ENCODE data around the gene FAS. TPM values are rescaled to one million over a fixed set of nuclear protein-coding genes. Genes with fewer than 3 reads are reported as not detected.

Gene FAS
- total RNA-seq, 4 donors from 2014 or later: 9.0 to 58.5 (median 53.6) TPM

DNA sequence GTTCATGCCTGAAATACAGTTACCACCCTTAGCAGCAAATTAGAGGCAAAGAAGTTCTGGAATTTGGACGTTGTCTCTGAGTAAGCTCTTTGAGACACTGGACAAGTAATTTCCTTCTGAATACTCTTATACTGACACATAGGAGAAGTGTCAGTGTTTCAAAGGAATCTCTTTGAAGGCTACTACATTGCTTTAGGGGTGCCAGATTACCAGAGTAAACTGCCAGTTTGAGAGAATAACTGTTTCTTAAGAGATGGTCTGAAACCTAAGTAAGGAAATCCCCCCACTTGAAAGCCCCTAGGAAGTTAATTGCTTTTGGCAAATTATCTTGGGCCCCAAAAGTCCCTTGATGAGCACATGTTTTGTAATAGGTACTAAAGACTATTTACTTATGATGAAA is 3.4 kb downstream of the FAS start:
- peaks cover 12 to 69% (median 49%) of the 10 kb centered on the region in 4 donors for H3K4me1 ChIP-seq
- intact Hi-C loops (cut with DNase I; ENCODE audit: low total_unique reads): loop anchor here (10.0 kb wide), 2 partner anchors 159 to 301 kb away; no protein-coding TSS in a partner anchor
- H3K4me3 ChIP-seq: peak overlapping the region in 1 of 4 donors; percentile 89
- peak overlapping the region; percentile 91 to 97 (median 96) for H3K27ac ChIP-seq
- H3K36me3 ChIP-seq: no peaks in the 10 kb centered on the region
- H3K9me3 ChIP-seq: no peaks in the 10 kb centered on the region
- in situ Hi-C loops (cut with MboI; ENCODE audit: low pct_ligation_motif_present in 1 of 4, low pct_unique_long_range_greater_than_20kb in 1 of 4, low sequenced_read_pairs in 3 of 4): no loop called here
- DNase-seq: no peak
- 17 to 33% methylated on average over 1 of the region's 1 CpG for WGBS, 2 donors (ENCODE audit: low coverage in 1 of 2)
- TF ChIP-seq CTCF (IDR thresholded peaks at IDR 0.05) (no peak), POLR2A (IDR thresholded peaks at IDR 0.05) (no peak), EP300 (IDR thresholded peaks at IDR 0.05; ENCODE audit: low read depth) (no peak), POLR2AphosphoS5 (IDR thresholded peaks at IDR 0.05) (no peak)
- H3K27me3 ChIP-seq: no peaks in the 10 kb centered on the region

DNA sequence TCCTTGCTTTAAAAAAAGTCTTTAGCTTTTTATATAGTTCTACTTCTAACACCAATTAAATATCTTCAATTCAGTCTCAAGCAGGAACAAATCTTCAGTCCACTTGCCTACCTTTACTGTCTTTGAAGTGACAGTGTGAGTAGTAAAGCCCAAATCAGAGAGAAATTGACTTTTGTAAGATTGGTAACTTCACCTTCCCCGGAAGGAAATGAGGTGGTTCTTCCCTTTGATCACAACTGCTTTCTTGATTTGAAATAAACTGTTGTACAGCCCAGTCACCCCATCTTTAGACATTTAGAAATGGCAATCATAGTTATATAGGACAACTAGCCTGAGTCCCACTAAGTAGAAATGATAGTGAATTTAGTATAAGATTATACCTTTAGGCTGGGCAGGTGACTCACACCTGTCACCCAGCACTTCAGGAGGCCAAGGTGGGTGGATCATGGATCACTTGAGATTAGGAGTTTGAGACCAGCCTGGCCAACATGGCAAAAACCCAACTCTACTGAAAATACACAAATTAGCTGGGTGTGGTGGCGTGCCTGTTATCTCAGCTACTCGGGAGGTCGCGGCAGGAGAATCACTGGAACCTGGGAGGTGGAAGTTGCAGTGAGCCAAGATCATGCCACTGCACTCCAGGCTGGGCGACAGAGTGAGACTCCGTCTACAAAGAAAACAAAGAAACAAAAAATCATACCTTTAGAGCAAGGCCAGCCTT is 4.7 kb downstream of the FAS start:
- intact Hi-C loops (cut with DNase I; ENCODE audit: low total_unique reads) (loop anchor here (10.0 kb wide), 2 partner anchors 161 to 299 kb away; no protein-coding TSS in a partner anchor), in situ Hi-C loops (cut with MboI; ENCODE audit: low pct_ligation_motif_present in 1 of 4, low pct_unique_long_range_greater_than_20kb in 1 of 4, low sequenced_read_pairs in 3 of 4) (no loop called here)
- Histone ChIP-seq H3K36me3 (no peaks in the 10 kb centered on the region), H3K27ac (peak overlapping the region; percentile 24 to 97 (median 45)), H3K9me3 (no peaks in the 10 kb centered on the region), H3K4me1 (peaks cover 9 to 57% (median 40%) of the 10 kb centered on the region in 4 donors), H3K4me3 (no peak overlapping the region), H3K27me3 (no peaks in the 10 kb centered on the region)
- DNase-seq: no peak
- WGBS, 2 donors (ENCODE audit: low coverage in 1 of 2): 52 to 54% methylated on average over 7 of the region's 7 CpGs
- TF ChIP-seq CTCF (IDR thresholded peaks at IDR 0.05) (no peak), POLR2AphosphoS5 (IDR thresholded peaks at IDR 0.05) (no peak), POLR2A (IDR thresholded peaks at IDR 0.05) (no peak), EP300 (IDR thresholded peaks at IDR 0.05; ENCODE audit: low read depth) (no peak)

- peaks cover 9 to 71% (median 47%) of the 10 kb centered on the region in 4 donors for H3K4me1 ChIP-seq
- H3K27ac ChIP-seq: peak overlapping the region; percentile 20 to 97 (median 32)
- TF ChIP-seq POLR2A (IDR thresholded peaks at IDR 0.05): no peak
- TF ChIP-seq CTCF (IDR thresholded peaks at IDR 0.05): no peak
- TF ChIP-seq EP300 (IDR thresholded peaks at IDR 0.05; ENCODE audit: low read depth): no peak
- TF ChIP-seq POLR2AphosphoS5 (IDR thresholded peaks at IDR 0.05): no peak
- no peaks in the 10 kb centered on the region for H3K9me3 ChIP-seq
- no peaks in the 10 kb centered on the region for H3K27me3 ChIP-seq
- DNase-seq: no peak
- intact Hi-C loops (cut with DNase I; ENCODE audit: low total_unique reads) (loop anchor here (10.0 kb wide), 2 partner anchors 162 to 298 kb away; no protein-coding TSS in a partner anchor), in situ Hi-C loops (cut with MboI; ENCODE audit: low pct_ligation_motif_present in 1 of 4, low pct_unique_long_range_greater_than_20kb in 1 of 4, low sequenced_read_pairs in 3 of 4) (no loop called here)
- H3K36me3 ChIP-seq: no peaks in the 10 kb centered on the region
- no peak overlapping the region for H3K4me3 ChIP-seq
- 40 to 68% methylated on average over 1 of the region's 1 CpG for WGBS, 2 donors (ENCODE audit: low coverage in 1 of 2)
Measured at GRCh38 chr10:88996927-88997326, 6.3 kb downstream of the FAS start.

GRCh38 chr10:88999625-89000024 is 9.0 kb downstream of the FAS start:
- intact Hi-C loops (cut with DNase I; ENCODE audit: low total_unique reads) (loop anchor here (10.0 kb wide), 2 partner anchors 165 to 295 kb away; no protein-coding TSS in a partner anchor), in situ Hi-C loops (cut with MboI; ENCODE audit: low pct_ligation_motif_present in 1 of 4, low pct_unique_long_range_greater_than_20kb in 1 of 4, low sequenced_read_pairs in 3 of 4) (no loop called here)
- peak overlapping the region; percentile 37 to 63 (median 60) for H3K27ac ChIP-seq

More at GRCh38 chr10:88999625-89000024, 9.0 kb downstream of the FAS start:
- H3K9me3 ChIP-seq: no peaks in the 10 kb centered on the region
- peaks cover 6 to 50% (median 28%) of the 10 kb centered on the region in 4 donors for H3K4me1 ChIP-seq
- TF ChIP-seq POLR2AphosphoS5 (IDR thresholded peaks at IDR 0.05): no peak
- TF ChIP-seq POLR2A (IDR thresholded peaks at IDR 0.05): no peak
- no peak for TF ChIP-seq EP300 (IDR thresholded peaks at IDR 0.05; ENCODE audit: low read depth)
- no peak for TF ChIP-seq CTCF (IDR thresholded peaks at IDR 0.05)
- H3K4me3 ChIP-seq: peak overlapping the region in 1 of 4 donors; percentile 17
- H3K27me3 ChIP-seq: no peaks in the 10 kb centered on the region
- 53 to 67% methylated on average over 1 of the region's 1 CpG for WGBS, 2 donors (ENCODE audit: low coverage in 1 of 2)
- peaks cover 0 to 12% (median 3%) of the 10 kb centered on the region in 4 donors for H3K36me3 ChIP-seq
- DNase-seq: no peak

Measured in transverse colon (tissue), 4 donors.